Ammon's horn (tissue), 1 donor: ENCODE results near the gene VEGFD.
"Not testable (repeated sequence)": the region's sequence is repeated elsewhere in the genome, so short reads cannot be mapped to it uniquely, and the experiment has no call there.

Experiments
- DNase-seq: peaks from one replicate; pipeline ENCODE4 v3.0.0-alpha.2; 2016; ENCODE audit warnings: low spot score

The VEGFD gene

DNA sequence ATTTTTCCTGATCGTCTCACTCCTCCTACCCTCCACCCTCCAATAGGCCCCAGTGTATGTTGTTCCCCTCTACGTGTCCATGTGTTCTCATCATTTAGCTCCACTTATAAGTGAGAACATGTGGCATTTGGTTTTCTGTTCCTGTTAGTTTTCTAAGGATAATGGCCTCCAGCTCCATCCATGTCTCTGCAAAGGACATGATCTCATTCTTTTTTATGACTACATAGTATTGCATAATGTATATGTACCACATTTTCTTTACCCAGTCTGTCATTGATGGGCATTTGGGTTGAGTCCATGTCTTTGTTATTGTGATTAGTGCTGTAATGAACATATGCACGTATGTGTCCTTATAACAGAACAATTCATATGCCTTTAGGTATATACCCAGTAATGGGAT lies 78.3 kb downstream of the VEGFD start:
- DNase-seq, result not testable (repeated sequence)

DNA sequence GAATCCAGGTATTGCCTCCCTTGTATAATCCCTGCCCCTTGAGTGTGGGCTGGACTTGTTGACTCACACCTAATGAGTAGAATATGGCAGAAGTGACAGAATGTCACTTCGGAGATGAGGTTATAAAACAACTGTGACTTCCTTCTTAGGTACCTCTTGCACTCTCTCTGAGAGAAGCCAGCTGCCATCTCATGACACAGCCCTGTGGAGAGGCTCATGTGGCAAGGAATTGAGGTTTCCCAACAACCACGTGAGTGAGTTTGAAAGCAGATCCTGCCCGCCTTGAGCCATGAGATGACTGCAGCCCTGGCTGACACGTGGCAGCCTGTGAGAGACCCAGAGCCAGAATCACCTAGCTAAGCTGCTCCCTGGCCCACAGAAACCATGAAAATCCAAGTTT lies 82.3 kb downstream of the VEGFD start:
- DNase-seq, result peak; percentile 32

DNA sequence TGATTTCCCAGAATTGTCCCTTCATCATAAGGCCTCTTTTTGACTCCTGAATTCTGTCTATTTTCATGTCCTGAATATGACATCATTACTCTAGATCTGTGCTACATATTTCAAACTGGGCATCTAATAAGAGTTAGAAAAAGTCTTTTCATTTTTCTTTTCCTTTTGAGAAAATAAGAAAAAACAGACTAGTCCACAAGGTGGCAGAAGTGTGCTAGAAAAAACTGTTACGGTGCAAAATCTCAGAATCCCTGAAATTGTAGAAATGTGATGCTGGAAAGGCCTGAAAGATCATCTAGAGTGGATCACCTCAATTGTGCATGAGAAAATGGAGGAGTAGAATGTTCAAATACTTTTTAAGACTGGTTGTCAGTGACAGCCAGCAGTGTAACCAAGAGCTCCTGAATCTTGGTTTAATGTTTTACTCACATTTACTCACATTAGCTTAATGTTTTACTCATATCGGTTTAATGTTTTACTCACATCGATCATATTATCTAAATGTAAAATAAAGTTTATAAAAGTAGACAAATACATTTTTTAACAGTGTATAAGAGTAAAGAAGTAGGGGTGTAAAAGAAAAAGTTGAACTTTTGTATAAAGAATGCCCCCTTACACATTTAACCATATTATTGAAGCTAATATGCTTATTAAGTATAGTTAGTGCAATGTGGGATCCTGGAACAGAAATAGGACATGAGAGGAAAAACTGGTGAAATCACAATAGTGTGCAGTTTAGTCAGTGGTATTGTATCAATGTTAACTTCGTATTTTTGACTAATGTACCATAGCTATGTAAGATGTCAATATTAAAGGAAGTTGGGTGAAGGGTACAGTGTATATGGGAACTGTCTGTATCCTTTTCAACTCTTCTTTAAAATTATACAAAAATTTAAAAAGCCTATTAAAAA lies 84.0 kb downstream of the VEGFD start:
- peak; percentile 29 for DNase-seq

DNA sequence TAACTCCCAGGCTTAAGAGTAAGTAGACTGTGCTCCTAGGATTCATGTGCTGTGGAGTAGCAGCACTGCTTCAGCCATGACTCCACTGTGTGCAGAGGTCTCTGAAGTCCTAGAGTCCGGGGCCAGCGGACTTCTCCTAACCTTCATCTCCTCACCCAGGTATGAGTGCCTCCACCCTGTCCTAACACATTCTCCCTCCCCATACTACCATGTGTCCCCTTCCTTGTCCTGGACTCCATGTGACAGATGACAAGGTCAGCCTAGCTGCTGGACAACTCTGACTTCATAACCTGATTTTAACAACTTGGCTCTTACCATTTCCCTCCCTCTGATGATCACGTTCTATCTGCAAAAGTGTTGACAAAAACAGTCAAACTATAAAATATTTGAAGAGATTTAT lies 85.4 kb downstream of the VEGFD start:
- DNase-seq, result no peak

DNA sequence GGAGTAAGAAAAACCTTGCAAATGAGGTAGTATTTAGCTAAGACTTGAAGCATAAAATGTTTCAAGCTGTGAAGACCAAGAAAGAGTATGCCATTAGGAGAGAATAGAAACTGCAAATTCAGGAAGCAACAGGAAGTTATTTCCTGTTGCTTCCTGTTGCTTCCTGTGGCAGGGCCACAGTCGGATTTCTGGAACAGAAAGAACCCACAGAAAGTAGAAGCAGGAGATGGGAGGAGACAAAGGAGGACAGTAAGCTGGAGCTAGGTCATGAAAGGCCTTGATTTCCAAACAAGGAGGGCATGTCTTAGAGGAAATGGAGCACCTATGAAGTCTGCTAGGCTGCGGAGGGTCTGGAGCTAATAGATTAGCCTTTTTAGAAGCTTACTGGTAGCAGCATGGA lies 86.0 kb downstream of the VEGFD start:
- DNase-seq, result no peak
